Skeletal muscle tissue (tissue), 4 donors: Measurements from ENCODE around the gene BRF1. TPM values are rescaled to one million over a fixed set of nuclear protein-coding genes. Genes with fewer than 3 reads are reported as not detected.
A peak's percentile ranks its signal among the peaks of the same experiment; 100 is the strongest.
"Not testable (repeated sequence)": the region's sequence is repeated elsewhere in the genome, so short reads cannot be mapped to it uniquely, and the experiment has no call there.

Experiments used
- H3K27ac ChIP-seq: one replicate; pipeline ENCODE4 v1.7.0; 2013; ENCODE audit warnings: mild to moderate bottlenecking, low read depth, low read length, inconsistent platforms
- H3K27me3 ChIP-seq, 3 donors: one replicate each; pipeline ENCODE4 v1.7.0; 2013; ENCODE audit warnings: low read length in 3 of 3; ENCODE audit not compliant: control insufficient read depth in 3 of 3, insufficient read depth in 3 of 3
- H3K36me3 ChIP-seq, 3 donors: one replicate each; pipeline ENCODE4 v1.7.0; 2013; ENCODE audit warnings: low read length in 3 of 3; ENCODE audit not compliant: control insufficient read depth in 3 of 3, insufficient read depth in 3 of 3
- H3K4me1 ChIP-seq, 3 donors: one replicate each; pipeline ENCODE4 v1.7.0; 2013; ENCODE audit warnings: low read length in 3 of 3, mild to moderate bottlenecking in 3 of 3; ENCODE audit not compliant: control insufficient read depth in 3 of 3, insufficient read depth in 3 of 3
- H3K4me3 ChIP-seq, 3 donors: one replicate each; pipeline ENCODE4 v1.7.0; 2013; ENCODE audit warnings: low read length in 3 of 3
- H3K9ac ChIP-seq, 3 donors: one replicate each; pipeline ENCODE4 v1.7.0; 2013; ENCODE audit warnings: low read length in 3 of 3, mild to moderate bottlenecking in 3 of 3, moderate library complexity in 2 of 3, low read depth in 1 of 3
- H3K9me3 ChIP-seq, 3 donors: one replicate each; pipeline ENCODE4 v1.7.0; 2013; ENCODE audit warnings: low read length in 3 of 3; ENCODE audit not compliant: control insufficient read depth in 3 of 3
- total RNA-seq: library from RNA; depleted of rRNA; stranded (reverse); fragments of >200 nt; gene quantifications from one replicate; pipeline ENCODE4 v1.2.3, GENCODE V29; 2014
- donor health status: Osteomylitis.

Gene BRF1
- total RNA-seq, 1 donor from 2014 or later = 38.1 TPM

- Histone ChIP-seq H3K27ac (no peak overlapping the region), H3K9ac (no peak overlapping the region), H3K4me1 (no peaks in the 10 kb centered on the region), H3K36me3 (no peaks in the 10 kb centered on the region), H3K9me3 (no peaks in the 10 kb centered on the region), H3K27me3 (no peaks in the 10 kb centered on the region), H3K4me3 (no peak overlapping the region)
Measured at GRCh38 chr14:105307052-105307727, 6.4 kb upstream of the BRF1 start.

GRCh38 chr14:105305791-105306190 lies 5.0 kb upstream of the BRF1 start:
- Histone ChIP-seq H3K27ac (no peak overlapping the region), H3K9ac (no peak overlapping the region), H3K36me3 (no peaks in the 10 kb centered on the region), H3K4me1 (peaks cover 0 to 2% (median 0%) of the 10 kb centered on the region in 3 donors), H3K27me3 (no peaks in the 10 kb centered on the region), H3K4me3 (no peak overlapping the region), H3K9me3 (no peaks in the 10 kb centered on the region)

GRCh38 chr14:105305345-105305744 lies 4.5 kb upstream of the BRF1 start:
- Histone ChIP-seq H3K4me3 (no peak overlapping the region), H3K9me3 (no peaks in the 10 kb centered on the region), H3K27ac (no peak overlapping the region), H3K36me3 (no peaks in the 10 kb centered on the region), H3K4me1 (peaks cover 0 to 2% (median under 1%) of the 10 kb centered on the region in 3 donors), H3K9ac (no peak overlapping the region), H3K27me3 (no peaks in the 10 kb centered on the region)

DNA sequence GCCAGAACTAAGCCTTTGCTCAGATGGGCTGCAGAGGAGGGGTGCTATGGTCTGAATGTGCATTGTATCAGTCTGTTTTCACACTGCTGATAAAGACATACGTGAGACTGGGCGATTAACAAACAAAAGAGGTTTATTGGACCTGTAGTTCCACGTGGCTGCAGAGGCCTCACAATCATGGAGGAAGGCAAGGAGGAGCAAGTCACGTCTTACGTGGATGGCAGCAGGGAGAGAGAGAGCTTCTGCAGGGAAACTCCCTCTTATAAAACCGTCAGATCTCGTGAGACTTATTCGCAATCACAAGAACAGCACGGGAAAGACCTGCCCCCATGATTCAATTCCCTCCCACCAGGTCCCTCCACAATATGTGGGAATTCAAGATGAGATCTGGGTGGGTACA lies 3.8 kb upstream of the BRF1 start:
- Histone ChIP-seq H3K27me3 (no peaks in the 10 kb centered on the region), H3K4me3 (no peak overlapping the region), H3K9me3 (no peaks in the 10 kb centered on the region), H3K36me3 (no peaks in the 10 kb centered on the region), H3K27ac (no peak overlapping the region), H3K9ac (no peak overlapping the region), H3K4me1 (peaks cover 7 to 10% (median 8%) of the 10 kb centered on the region in 3 donors)

- Histone ChIP-seq H3K27ac (no peak overlapping the region), H3K4me3 (no peak overlapping the region), H3K9me3 (no peaks in the 10 kb centered on the region), H3K9ac (no peak overlapping the region), H3K27me3 (no peaks in the 10 kb centered on the region), H3K4me1 (peaks cover 10 to 15% (median 13%) of the 10 kb centered on the region in 3 donors), H3K36me3 (no peaks in the 10 kb centered on the region)
Measured at GRCh38 chr14:105303949-105304348, 3.1 kb upstream of the BRF1 start.

DNA sequence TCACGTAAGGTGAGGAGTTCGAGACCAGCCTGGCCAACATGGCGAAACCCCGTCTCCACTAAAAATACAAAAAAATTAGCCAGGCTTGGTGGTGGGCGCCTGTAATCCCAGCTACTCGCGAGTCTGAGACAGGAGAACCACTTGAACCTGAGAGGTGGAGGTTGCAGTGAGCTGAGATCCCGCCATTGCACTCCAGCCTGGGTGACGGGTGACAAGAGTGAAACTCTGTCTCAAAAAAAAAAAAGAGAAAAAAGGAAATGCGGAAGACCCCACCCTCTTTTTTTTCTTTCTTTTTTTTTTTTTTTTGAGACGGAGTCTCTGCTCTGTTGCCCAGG lies 1.1 kb upstream of the BRF1 start:
- Histone ChIP-seq H3K4me1 (peaks cover 10 to 15% (median 13%) of the 10 kb centered on the region in 3 donors), H3K9ac (peak overlapping the region in 2 of 3 donors; percentile 89 to 96), H3K4me3 (peak overlapping the region; percentile 55 to 94 (median 67)), H3K27ac (peak overlapping the region; percentile 92)
- not testable (repeated sequence) for H3K9me3 ChIP-seq, H3K27me3 ChIP-seq, H3K36me3 ChIP-seq

DNA sequence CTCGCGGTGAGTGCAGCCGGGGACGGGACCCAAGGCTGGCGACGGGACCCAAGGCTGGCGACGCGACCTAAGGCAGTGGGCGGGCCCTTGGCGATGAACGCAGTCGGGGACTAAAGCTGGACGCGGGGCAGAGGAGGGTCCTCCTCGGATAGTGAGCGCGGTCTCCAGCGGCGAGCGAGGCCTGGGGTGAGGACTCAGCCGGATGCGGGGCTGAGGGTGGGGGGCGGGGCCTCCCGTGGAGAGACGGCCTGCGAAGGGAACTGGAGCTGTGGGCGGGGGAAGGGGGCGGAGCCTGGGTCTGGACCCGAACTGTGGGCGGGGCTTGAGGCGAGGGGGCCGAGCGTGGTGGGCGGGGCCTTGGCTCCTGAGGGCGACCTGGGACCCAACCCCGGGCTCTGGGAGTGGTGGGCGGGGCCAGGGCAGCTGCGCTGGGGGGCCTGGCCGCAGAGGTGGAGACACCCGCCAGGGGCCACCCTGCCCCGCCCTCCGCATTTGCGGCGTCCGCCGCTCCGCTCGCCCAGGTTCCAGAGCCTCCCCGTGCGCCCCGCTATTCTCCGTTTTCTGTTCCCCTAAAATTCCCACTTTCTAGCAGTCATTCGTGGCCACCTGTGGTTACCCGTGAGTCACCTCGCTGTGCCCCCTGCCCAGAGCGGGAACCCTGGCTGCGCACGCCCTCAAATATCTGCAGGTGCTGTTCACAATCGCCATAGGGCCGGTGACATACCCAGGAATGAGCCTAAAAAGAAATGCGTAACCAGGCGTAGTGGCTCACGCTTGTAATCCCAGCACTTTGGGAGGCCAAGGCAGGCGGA lies 508 bp upstream of the BRF1 start:
- peaks cover 10 to 15% (median 13%) of the 10 kb centered on the region in 3 donors for H3K4me1 ChIP-seq
- H3K9ac ChIP-seq = peak overlapping the region; percentile 81 to 96 (median 89)
- no peaks in the 10 kb centered on the region for H3K9me3 ChIP-seq
- no peaks in the 10 kb centered on the region for H3K36me3 ChIP-seq
- H3K27me3 ChIP-seq = no peaks in the 10 kb centered on the region
- peak overlapping the region; percentile 92 for H3K27ac ChIP-seq
- H3K4me3 ChIP-seq = peak overlapping the region; percentile 62 to 94 (median 90)

- no peaks in the 10 kb centered on the region for H3K27me3 ChIP-seq
- peak overlapping the region; percentile 76 to 94 (median 90) for H3K4me3 ChIP-seq
- peaks cover 10 to 17% (median 13%) of the 10 kb centered on the region in 3 donors for H3K4me1 ChIP-seq
- H3K9ac ChIP-seq = peak overlapping the region; percentile 89 to 96 (median 89)
- H3K9me3 ChIP-seq = no peaks in the 10 kb centered on the region
- H3K36me3 ChIP-seq = no peaks in the 10 kb centered on the region
- H3K27ac ChIP-seq = peak overlapping the region; percentile 92
Measured at GRCh38 chr14:105299654-105300541, 903 bp downstream of the BRF1 start.

DNA sequence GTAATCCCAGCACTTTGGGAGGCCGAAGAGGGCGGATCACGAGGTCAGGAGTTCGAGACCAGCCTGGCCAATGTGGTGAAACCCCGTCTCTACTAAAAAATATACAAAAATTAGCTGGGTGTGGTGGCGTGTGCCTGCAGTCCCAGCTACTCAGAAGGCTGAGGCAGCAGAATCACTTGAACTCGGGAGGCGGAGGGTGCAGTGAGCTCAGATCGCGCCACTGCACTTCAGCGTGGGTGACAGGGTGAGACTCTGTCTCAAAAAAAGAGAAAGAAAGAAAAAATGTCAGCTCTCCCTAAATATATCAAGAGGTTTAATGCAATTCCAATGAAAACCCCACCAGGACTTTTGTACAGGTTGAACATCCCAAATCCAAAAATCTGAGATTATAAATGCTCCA lies 3.5 kb downstream of the BRF1 start:
- H3K4me1 ChIP-seq = peaks cover 22 to 37% (median 35%) of the 10 kb centered on the region in 3 donors
- not testable (repeated sequence) for H3K27me3 ChIP-seq, H3K9me3 ChIP-seq, H3K36me3 ChIP-seq, H3K27ac ChIP-seq, H3K4me3 ChIP-seq, H3K9ac ChIP-seq
